ENCODE data around the gene GATAD2A. TPM values are rescaled to one million over a fixed set of nuclear protein-coding genes. Genes with fewer than 3 reads are reported as not detected.

GATAD2A gene
- polyA plus RNA-seq, 1 donor (not counting 4 experiments of a cell fraction or from before 2014, with no cell fraction given) = 28.4 TPM

GRCh38 chr19:19362075-19362474 lies 43.4 kb upstream of the GATAD2A start:
- Histone ChIP-seq H4K20me1 (ENCODE audit: control insufficient read depth, extremely low read depth, insufficient read depth, low read length) (no peaks in the 10 kb centered on the region), H2AFZ (ENCODE audit: control insufficient read depth, low read length) (no peak overlapping the region), H3K4me1 (ENCODE audit: control insufficient read depth, extremely low read depth, insufficient read depth, low read length) (peaks cover 9% of the 10 kb centered on the region), H3K27ac (ENCODE audit: control insufficient read depth, insufficient read depth, low read length) (no peak overlapping the region), H3K9me1 (ENCODE audit: control insufficient read depth, extremely low read depth, insufficient read depth, low read length) (no peaks in the 10 kb centered on the region), H3K79me2 (ENCODE audit: control insufficient read depth, insufficient read depth, low read length) (no peaks in the 10 kb centered on the region), H3K36me3 (ENCODE audit: control insufficient read depth in 2 of 2, extremely low read depth in 1 of 2, insufficient read depth in 2 of 2, low read length in 2 of 2) (peaks cover 4 to 6% of the 10 kb centered on the region in 2 experiments), H3K9ac (ENCODE audit: control insufficient read depth, extremely low read depth, insufficient read depth, low read length) (no peak overlapping the region), H3K27me3 (ENCODE audit: control insufficient read depth, extremely low read depth, insufficient read depth, low read length) (no peaks in the 10 kb centered on the region), H3K4me2 (ENCODE audit: control insufficient read depth, extremely low read depth, insufficient read depth, low read depth, low read length) (no peak overlapping the region), H3K9me3 (ENCODE audit: control insufficient read depth, low read depth, low read length) (no peaks in the 10 kb centered on the region), H3K4me3 (ENCODE audit: control insufficient read depth in 2 of 3, extremely low read depth in 1 of 3, insufficient read depth in 2 of 3, low read depth in 1 of 3, low read length in 3 of 3) (no peak overlapping the region)
- no peak for TF ChIP-seq CTCF (optimal IDR thresholded peaks at IDR 0.05 in 1 of 3, IDR thresholded peaks at IDR 0.05 in 1 of 3, conservative IDR thresholded peaks at IDR 0.05 in 1 of 3; ENCODE audit: extremely low read depth in 1 of 3, insufficient read depth in 2 of 3, low read length in 3 of 3)
- no peak for TF ChIP-seq EZH2 (IDR thresholded peaks at IDR 0.05; ENCODE audit: low read length)
- dilution Hi-C loops (cut with MboI; ENCODE audit: extremely low pct_ligation_motif_present, low sequenced_read_pairs) = no loop called here
- DNase-seq (ENCODE audit: low read depth, low spot score) (no peak), FAIRE-seq (no peak)

- no peaks in the 10 kb centered on the region for H3K9me1 ChIP-seq (ENCODE audit: control insufficient read depth, extremely low read depth, insufficient read depth, low read length)
- H3K9me3 ChIP-seq (ENCODE audit: control insufficient read depth, low read depth, low read length) = no peaks in the 10 kb centered on the region
- no peaks in the 10 kb centered on the region for H4K20me1 ChIP-seq (ENCODE audit: control insufficient read depth, extremely low read depth, insufficient read depth, low read length)
- peak; percentile 63 for FAIRE-seq
- DNase-seq (ENCODE audit: low read depth, low spot score) = peak; percentile 44
- H3K9ac ChIP-seq (ENCODE audit: control insufficient read depth, extremely low read depth, insufficient read depth, low read length) = no peak overlapping the region
- H3K4me3 ChIP-seq (ENCODE audit: control insufficient read depth in 2 of 3, extremely low read depth in 1 of 3, insufficient read depth in 2 of 3, low read depth in 1 of 3, low read length in 3 of 3) = no peak overlapping the region
- H3K79me2 ChIP-seq (ENCODE audit: control insufficient read depth, insufficient read depth, low read length) = no peaks in the 10 kb centered on the region
- TF ChIP-seq EZH2 (IDR thresholded peaks at IDR 0.05; ENCODE audit: low read length) = no peak
- TF ChIP-seq CTCF (optimal IDR thresholded peaks at IDR 0.05 in 1 of 3, IDR thresholded peaks at IDR 0.05 in 1 of 3, conservative IDR thresholded peaks at IDR 0.05 in 1 of 3; ENCODE audit: extremely low read depth in 1 of 3, insufficient read depth in 2 of 3, low read length in 3 of 3) = peak; percentile 93 to 96 (median 94)
- H3K27ac ChIP-seq (ENCODE audit: control insufficient read depth, insufficient read depth, low read length) = no peak overlapping the region
- H2AFZ ChIP-seq (ENCODE audit: control insufficient read depth, low read length) = peak overlapping the region; percentile 89
- dilution Hi-C loops (cut with MboI; ENCODE audit: extremely low pct_ligation_motif_present, low sequenced_read_pairs) = no loop called here
- peaks cover 7% of the 10 kb centered on the region for H3K4me1 ChIP-seq (ENCODE audit: control insufficient read depth, extremely low read depth, insufficient read depth, low read length)
- H3K4me2 ChIP-seq (ENCODE audit: control insufficient read depth, extremely low read depth, insufficient read depth, low read depth, low read length) = peak overlapping the region; percentile 43
- no peaks in the 10 kb centered on the region for H3K36me3 ChIP-seq (ENCODE audit: control insufficient read depth in 2 of 2, extremely low read depth in 1 of 2, insufficient read depth in 2 of 2, low read length in 2 of 2)
- H3K27me3 ChIP-seq (ENCODE audit: control insufficient read depth, extremely low read depth, insufficient read depth, low read length) = no peaks in the 10 kb centered on the region
Observed at GRCh38 chr19:19366434-19367396, 38.8 kb upstream of the GATAD2A start.
